Gastrocnemius medialis (tissue), 4 donors: ENCODE data around the gene AIFM3. TPM values are rescaled to one million over a fixed set of nuclear protein-coding genes. Genes with fewer than 3 reads are reported as not detected.
A peak's percentile ranks its signal among the peaks of the same experiment; 100 is the strongest.

Experiments used
- ATAC-seq, 2 donors: fragments of 150-250 bp; one replicate each; pipeline ENCODE4 v1.9.1; 2016
- DNase-seq, 2 donors: peaks; one replicate each; pipeline ENCODE4 v3.0.0-alpha.2; 2019
- H3K27ac ChIP-seq, 4 donors: fragments of 200-600 bp; sonication (generic); 1 replicate in 1 of 4; 2 replicates in 3 of 4; pipeline ENCODE4 v1.5.1; 2016 to 2018; ENCODE audit warnings: mild to moderate bottlenecking in 2 of 4, moderate library complexity in 1 of 4
- H3K27me3 ChIP-seq, 3 donors: fragments of 200-600 bp; sonication (generic) in 2 of 3; 1 replicate in 1 of 3; 2 replicates in 2 of 3; pipeline versions ENCODE4 v1.5.1 to v1.6.0; 2016 to 2019; ENCODE audit warnings: mild to moderate bottlenecking in 1 of 3, moderate library complexity in 1 of 3
- H3K36me3 ChIP-seq, 2 donors: fragments of 200-600 bp; sonication (generic) in 1 of 2; one replicate each; pipeline ENCODE4 v1.5.1; 2017 to 2018
- H3K4me1 ChIP-seq, 2 donors: fragments of 200-600 bp; sonication (generic) in 1 of 2; one replicate each; pipeline ENCODE4 v1.5.1; 2016 to 2017; ENCODE audit warnings: mild to moderate bottlenecking in 2 of 2
- H3K4me3 ChIP-seq, 4 donors: fragments of 200-600 bp; sonication (generic) in 3 of 4; 1 replicate in 1 of 4; 2 replicates in 3 of 4; pipeline ENCODE4 v1.5.1; 2016 to 2019; ENCODE audit warnings: mild to moderate bottlenecking in 2 of 4
- H3K9me3 ChIP-seq, 3 donors: fragments of 200-600 bp; sonication (generic) in 2 of 3; 1 replicate in 1 of 3; 2 replicates in 2 of 3; pipeline ENCODE4 v1.5.1; 2016 to 2019
- POLR2A ChIP-seq, 2 donors: fragments of 450-650 bp; IDR thresholded peaks; one replicate each; pipeline ENCODE4 v1.6.1; 2017; ENCODE audit warnings: antibody characterized with exemption in 2 of 2, mild to moderate bottlenecking in 2 of 2, moderate library complexity in 2 of 2
- in situ Hi-C, 4 donors: fragments of 200-750 bp; cut with MboI; loops; one replicate each; pipeline versions ENCODE4 v1.15.0 to v1.8.0; 2017; ENCODE audit warnings: low sequenced_read_pairs in 4 of 4
- intact Hi-C: fragments of 100-400 bp; cut with DNase I; formaldehyde crosslinking; loops from one replicate; pipeline ENCODE4 v1.15.1; 2023; ENCODE audit warnings: low total_unique reads
- total RNA-seq, 4 donors: library from RNA; depleted of rRNA; stranded (reverse); fragments of >200 nt; gene quantifications; one replicate each; pipeline versions ENCODE4 v1.1.0 to v1.2.3, GENCODE V29; 2016
- TF ChIP-seq, protein P1 (sequence below), 5 experiments: fragments of 450-650 bp in 3 of 5; fragments of 200-600 bp in 2 of 5; sonication (generic) in 2 of 5; IDR thresholded peaks in 4 of 5; conservative IDR thresholded peaks in 1 of 5; 1 replicate in 4 of 5; 2 replicates in 1 of 5; pipeline ENCODE4 v1.5.1; 2016 to 2019; ENCODE audit warnings: antibody characterized with exemption in 5 of 5, mild to moderate bottlenecking in 3 of 5, moderate library complexity in 3 of 5

Gene AIFM3
- under 1 TPM in 2 of 4 donors, not detected in 2; 0.22 to 0.42 TPM for total RNA-seq

DNA sequence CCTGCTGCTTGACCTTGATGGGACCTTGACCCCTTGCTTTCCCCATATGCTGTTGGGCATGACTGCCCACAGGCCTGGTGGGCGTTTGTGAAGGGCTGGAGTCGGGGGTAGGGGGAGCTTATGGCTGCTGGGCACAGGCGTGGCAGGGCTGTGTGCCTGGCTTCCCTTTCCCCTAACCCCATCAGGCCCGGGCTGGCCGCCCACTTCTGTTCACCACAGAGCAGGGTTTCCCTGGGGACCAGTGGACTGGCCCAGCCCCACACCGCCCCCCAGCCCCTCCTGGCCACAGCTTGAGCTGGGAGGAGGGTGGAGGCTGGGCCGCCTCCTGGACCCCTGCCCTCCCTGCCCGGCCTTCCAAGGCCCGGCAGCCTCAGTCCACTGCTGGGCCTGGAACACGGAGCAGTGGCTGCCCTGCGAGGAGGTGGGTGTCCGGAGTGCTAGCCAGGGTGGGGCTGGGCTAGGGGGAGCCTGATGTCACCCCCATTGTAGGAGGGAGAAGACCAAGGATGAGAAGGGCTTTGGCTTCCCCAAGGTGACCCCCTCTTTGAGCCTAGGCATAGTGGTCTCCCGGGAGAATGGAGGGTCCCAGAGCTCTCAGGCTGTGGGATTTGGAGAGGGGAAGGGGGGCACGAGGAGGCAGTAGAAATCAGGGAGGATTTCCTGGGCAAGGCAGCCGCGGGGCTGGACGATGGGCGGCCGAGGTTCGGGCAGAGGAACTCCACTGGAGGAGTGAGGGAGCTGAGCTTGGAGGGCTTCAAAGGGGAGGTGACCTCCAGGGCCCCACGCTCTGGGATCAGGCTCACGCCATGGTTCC is at the start of gene AIFM3:
Gene AIFM3 (plus strand): TSS at position 373 of the 814 bp plus-strand sequence. CDS start 690 bp downstream, outside the sequence.
- DNase-seq = no peak
- TF ChIP-seq POLR2A (IDR thresholded peaks at IDR 0.05) = no peak
- TF ChIP-seq, protein P1, sequence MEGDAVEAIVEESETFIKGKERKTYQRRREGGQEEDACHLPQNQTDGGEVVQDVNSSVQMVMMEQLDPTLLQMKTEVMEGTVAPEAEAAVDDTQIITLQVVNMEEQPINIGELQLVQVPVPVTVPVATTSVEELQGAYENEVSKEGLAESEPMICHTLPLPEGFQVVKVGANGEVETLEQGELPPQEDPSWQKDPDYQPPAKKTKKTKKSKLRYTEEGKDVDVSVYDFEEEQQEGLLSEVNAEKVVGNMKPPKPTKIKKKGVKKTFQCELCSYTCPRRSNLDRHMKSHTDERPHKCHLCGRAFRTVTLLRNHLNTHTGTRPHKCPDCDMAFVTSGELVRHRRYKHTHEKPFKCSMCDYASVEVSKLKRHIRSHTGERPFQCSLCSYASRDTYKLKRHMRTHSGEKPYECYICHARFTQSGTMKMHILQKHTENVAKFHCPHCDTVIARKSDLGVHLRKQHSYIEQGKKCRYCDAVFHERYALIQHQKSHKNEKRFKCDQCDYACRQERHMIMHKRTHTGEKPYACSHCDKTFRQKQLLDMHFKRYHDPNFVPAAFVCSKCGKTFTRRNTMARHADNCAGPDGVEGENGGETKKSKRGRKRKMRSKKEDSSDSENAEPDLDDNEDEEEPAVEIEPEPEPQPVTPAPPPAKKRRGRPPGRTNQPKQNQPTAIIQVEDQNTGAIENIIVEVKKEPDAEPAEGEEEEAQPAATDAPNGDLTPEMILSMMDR (IDR thresholded peaks at IDR 0.05 in 4 of 5, conservative IDR thresholded peaks at IDR 0.05 in 1 of 5) = no peak
- Histone ChIP-seq H3K9me3 (no peaks in the 10 kb centered on the region), H3K4me1 (peaks cover 0 to 4% of the 10 kb centered on the region in 2 donors), H3K4me3 (no peak within 1 kb of the TSS), H3K36me3 (no peaks in the 10 kb centered on the region), H3K27ac (no peak within 1 kb of the TSS), H3K27me3 (peaks cover 0 to 16% (median 7%) of the 10 kb centered on the region in 3 donors)
- in situ Hi-C loops = no loop called here
- intact Hi-C loops = no loop called here
- no peak for ATAC-seq

- H3K9me3 ChIP-seq = no peaks in the 10 kb centered on the region
- H3K27ac ChIP-seq = peak overlapping the region; percentile 95 to 97 (median 96)
- H3K4me1 ChIP-seq = peaks cover 18 to 47% of the 10 kb centered on the region in 2 donors
- H3K27me3 ChIP-seq = no peaks in the 10 kb centered on the region
- peak overlapping the region; percentile 87 to 97 (median 90) for H3K4me3 ChIP-seq
- no peak for ATAC-seq
- intact Hi-C loops = loop anchor here (2.0 to 5.0 kb wide), 2 partner anchors 34 to 421 kb away; partner anchors contain the start of gene KLHL22
- no peak for DNase-seq
- TF ChIP-seq, protein P1 (IDR thresholded peaks at IDR 0.05 in 4 of 5, conservative IDR thresholded peaks at IDR 0.05 in 1 of 5) = no peak
- no peak for TF ChIP-seq POLR2A (IDR thresholded peaks at IDR 0.05)
- no peaks in the 10 kb centered on the region for H3K36me3 ChIP-seq
- in situ Hi-C loops = no loop called here
Observed at GRCh38 chr22:20918663-20919218, 48.3 kb upstream of the AIFM3 start.

- in situ Hi-C loops (no loop called here), intact Hi-C loops (loop anchor here (2.0 to 5.0 kb wide), 3 partner anchors 25 to 422 kb away; partner anchors contain the start of gene KLHL22)
- TF ChIP-seq, protein P1 (IDR thresholded peaks at IDR 0.05 in 4 of 5, conservative IDR thresholded peaks at IDR 0.05 in 1 of 5) = no peak
- no peak for TF ChIP-seq POLR2A (IDR thresholded peaks at IDR 0.05)
- H3K27ac ChIP-seq = peak overlapping the region; percentile 7 to 97 (median 96)
- H3K36me3 ChIP-seq = no peaks in the 10 kb centered on the region
- H3K4me3 ChIP-seq = peak overlapping the region; percentile 87 to 97 (median 90)
- no peaks in the 10 kb centered on the region for H3K9me3 ChIP-seq
- DNase-seq (no peak), ATAC-seq (no peak)
- H3K4me1 ChIP-seq = peaks cover 18 to 51% of the 10 kb centered on the region in 2 donors
- H3K27me3 ChIP-seq = no peaks in the 10 kb centered on the region
Observed at GRCh38 chr22:20919718-20920117, 47.3 kb upstream of the AIFM3 start.

DNA sequence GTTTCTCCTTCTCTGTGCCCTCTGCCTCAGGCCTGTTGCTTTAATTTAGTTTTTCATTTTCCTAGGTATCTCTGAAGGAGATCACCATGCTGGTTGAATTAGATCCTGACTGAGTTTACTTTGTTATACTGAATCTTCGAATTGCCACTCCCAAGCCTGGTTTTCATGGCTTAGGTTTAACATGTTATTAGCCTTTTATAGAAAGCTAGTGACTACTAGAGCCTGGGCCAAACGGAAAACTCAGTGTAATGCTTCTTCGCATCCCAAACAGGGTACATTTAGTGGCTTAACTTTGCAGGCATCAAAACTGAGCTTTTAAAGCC is 46.2 kb upstream of the AIFM3 start:
- Histone ChIP-seq H3K27ac (peak overlapping the region; percentile 23 to 97 (median 96)), H3K4me3 (peak overlapping the region; percentile 87 to 97 (median 90)), H3K36me3 (no peaks in the 10 kb centered on the region), H3K4me1 (peaks cover 24 to 52% of the 10 kb centered on the region in 2 donors), H3K27me3 (no peaks in the 10 kb centered on the region), H3K9me3 (no peaks in the 10 kb centered on the region)
- DNase-seq (no peak), ATAC-seq (no peak)
- intact Hi-C loops = loop anchor here (2.0 kb wide), 1 partner anchor 24 kb away; no protein-coding TSS in a partner anchor
- in situ Hi-C loops = no loop called here
- TF ChIP-seq, protein P1 (IDR thresholded peaks at IDR 0.05 in 4 of 5, conservative IDR thresholded peaks at IDR 0.05 in 1 of 5) = no peak
- TF ChIP-seq POLR2A (IDR thresholded peaks at IDR 0.05) = no peak
